Measurements from ENCODE around the gene TPK1. TPM values are rescaled to one million over a fixed set of nuclear protein-coding genes. Genes with fewer than 3 reads are reported as not detected.

The TPK1 gene
- total and polyA plus RNA-seq, 4 donors = 5.3 to 16.8 (median 15.9) TPM

DNA sequence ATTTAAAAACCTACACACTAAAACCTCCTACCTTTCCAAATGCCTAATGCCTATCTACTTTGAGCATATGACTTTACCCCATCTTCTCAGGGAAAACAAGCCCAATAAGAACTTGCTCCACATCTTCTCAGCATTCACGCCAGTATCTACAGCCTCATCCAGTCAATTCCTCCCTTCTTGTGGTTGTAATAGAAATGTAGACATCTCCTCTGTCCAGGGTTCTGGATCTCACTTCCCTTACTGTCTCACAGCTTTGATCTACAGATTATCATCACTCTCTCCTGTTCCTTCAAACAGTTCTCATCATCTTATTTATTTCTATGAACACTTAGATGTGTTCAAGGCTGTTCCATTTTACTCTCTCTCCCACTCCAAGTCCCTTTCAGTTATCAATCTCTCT, 361.9 kb downstream of the TPK1 start:
- WGBS, 2 donors = 84 to 100% methylated on average over 1 of the region's 1 CpG

GRCh38 chr7:144470078-144470477, 365.8 kb downstream of the TPK1 start:
- peaks cover 0 to 24% (median 0%) of the 10 kb centered on the region in 5 donors for H3K4me1 ChIP-seq (ENCODE audit: control insufficient read depth in 5 of 5, insufficient read depth in 5 of 5, low read length in 5 of 5)
- DNase-seq (no peak), ATAC-seq (ENCODE audit: insufficient read depth, low FRiP score) (no peak)
- TF ChIP-seq, protein P1, sequence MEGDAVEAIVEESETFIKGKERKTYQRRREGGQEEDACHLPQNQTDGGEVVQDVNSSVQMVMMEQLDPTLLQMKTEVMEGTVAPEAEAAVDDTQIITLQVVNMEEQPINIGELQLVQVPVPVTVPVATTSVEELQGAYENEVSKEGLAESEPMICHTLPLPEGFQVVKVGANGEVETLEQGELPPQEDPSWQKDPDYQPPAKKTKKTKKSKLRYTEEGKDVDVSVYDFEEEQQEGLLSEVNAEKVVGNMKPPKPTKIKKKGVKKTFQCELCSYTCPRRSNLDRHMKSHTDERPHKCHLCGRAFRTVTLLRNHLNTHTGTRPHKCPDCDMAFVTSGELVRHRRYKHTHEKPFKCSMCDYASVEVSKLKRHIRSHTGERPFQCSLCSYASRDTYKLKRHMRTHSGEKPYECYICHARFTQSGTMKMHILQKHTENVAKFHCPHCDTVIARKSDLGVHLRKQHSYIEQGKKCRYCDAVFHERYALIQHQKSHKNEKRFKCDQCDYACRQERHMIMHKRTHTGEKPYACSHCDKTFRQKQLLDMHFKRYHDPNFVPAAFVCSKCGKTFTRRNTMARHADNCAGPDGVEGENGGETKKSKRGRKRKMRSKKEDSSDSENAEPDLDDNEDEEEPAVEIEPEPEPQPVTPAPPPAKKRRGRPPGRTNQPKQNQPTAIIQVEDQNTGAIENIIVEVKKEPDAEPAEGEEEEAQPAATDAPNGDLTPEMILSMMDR (IDR thresholded peaks at IDR 0.05; ENCODE audit: control extremely low read depth, extremely low read depth) = no peak
- H3K27me3 ChIP-seq (ENCODE audit: control insufficient read depth in 3 of 3, insufficient read depth in 3 of 3, low read length in 2 of 3) = no peaks in the 10 kb centered on the region
- H3K4me3 ChIP-seq = no peak overlapping the region
- H3K36me3 ChIP-seq (ENCODE audit: control insufficient read depth in 4 of 4, insufficient read depth in 4 of 4, low read length in 4 of 4) = no peaks in the 10 kb centered on the region
- no peak overlapping the region for H3K27ac ChIP-seq (ENCODE audit: low read depth in 1 of 2, low read length in 1 of 2)
- no peak overlapping the region for H3K9ac ChIP-seq (ENCODE audit: insufficient read depth in 1 of 2, low read length in 2 of 2)
- no peaks in the 10 kb centered on the region for H3K9me3 ChIP-seq (ENCODE audit: control insufficient read depth in 4 of 4, insufficient read depth in 3 of 4, low read length in 3 of 4)

More for the DNA sequence above, 361.9 kb downstream of the TPK1 start:
- Histone ChIP-seq H3K4me1 (ENCODE audit: control insufficient read depth in 5 of 5, insufficient read depth in 5 of 5, low read length in 5 of 5) (peaks cover 0 to 22% (median 0%) of the 10 kb centered on the region in 5 donors), H3K4me3 (no peak overlapping the region), H3K9ac (ENCODE audit: insufficient read depth in 1 of 2, low read length in 2 of 2) (no peak overlapping the region), H3K27me3 (ENCODE audit: control insufficient read depth in 3 of 3, insufficient read depth in 3 of 3, low read length in 2 of 3) (no peaks in the 10 kb centered on the region), H3K9me3 (ENCODE audit: control insufficient read depth in 4 of 4, insufficient read depth in 3 of 4, low read length in 3 of 4) (no peaks in the 10 kb centered on the region), H3K27ac (ENCODE audit: low read depth in 1 of 2, low read length in 1 of 2) (no peak overlapping the region), H3K36me3 (ENCODE audit: control insufficient read depth in 4 of 4, insufficient read depth in 4 of 4, low read length in 4 of 4) (no peaks in the 10 kb centered on the region)
- DNase-seq (no peak), ATAC-seq (ENCODE audit: insufficient read depth, low FRiP score) (no peak)
- TF ChIP-seq, protein P1 (IDR thresholded peaks at IDR 0.05; ENCODE audit: control extremely low read depth, extremely low read depth) = no peak

DNA sequence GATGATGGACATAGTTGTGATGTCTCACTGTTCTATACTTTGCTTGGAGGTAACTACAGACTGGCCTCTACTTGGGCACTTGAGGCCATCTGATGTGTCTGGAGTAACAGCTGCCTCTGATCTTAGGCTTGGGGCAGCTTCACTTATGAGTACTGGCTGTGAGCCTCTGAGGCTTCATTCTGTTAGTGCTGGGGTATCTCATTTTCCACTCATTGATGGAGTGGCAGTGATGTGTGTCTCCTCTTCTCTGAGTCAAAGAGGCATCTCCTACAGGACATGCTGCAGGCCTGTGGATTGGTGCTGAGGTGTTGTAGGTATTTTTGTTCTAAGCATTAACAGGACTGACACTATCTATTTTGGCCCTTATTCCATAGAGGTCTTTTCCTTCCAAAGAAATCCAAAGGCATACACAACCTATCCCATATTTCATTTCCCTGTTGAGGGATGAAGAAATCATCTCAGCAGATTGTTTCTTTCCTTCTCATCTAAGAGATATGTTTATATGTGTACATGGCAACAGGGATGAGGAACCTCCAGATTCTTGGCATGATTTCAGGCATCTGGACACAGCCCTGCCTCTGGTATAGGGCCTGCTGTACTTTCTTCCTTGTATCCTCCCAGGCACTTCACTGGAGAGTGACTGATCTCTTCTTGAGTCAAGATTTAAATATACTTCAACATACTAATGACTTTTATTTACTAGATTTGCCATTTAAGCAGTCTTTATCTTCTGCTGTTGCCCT, 366.7 kb downstream of the TPK1 start:
- TF ChIP-seq, protein P1 (IDR thresholded peaks at IDR 0.05; ENCODE audit: control extremely low read depth, extremely low read depth) = no peak
- no peaks in the 10 kb centered on the region for H3K9me3 ChIP-seq (ENCODE audit: control insufficient read depth in 4 of 4, insufficient read depth in 3 of 4, low read length in 3 of 4)
- no peak overlapping the region for H3K27ac ChIP-seq (ENCODE audit: low read depth in 1 of 2, low read length in 1 of 2)
- no peaks in the 10 kb centered on the region for H3K27me3 ChIP-seq (ENCODE audit: control insufficient read depth in 3 of 3, insufficient read depth in 3 of 3, low read length in 2 of 3)
- peak; percentile 61 for ATAC-seq (ENCODE audit: insufficient read depth, low FRiP score)
- H3K4me1 ChIP-seq (ENCODE audit: control insufficient read depth in 5 of 5, insufficient read depth in 5 of 5, low read length in 5 of 5) = peaks cover 0 to 24% (median 0%) of the 10 kb centered on the region in 5 donors
- no peak overlapping the region for H3K9ac ChIP-seq (ENCODE audit: insufficient read depth in 1 of 2, low read length in 2 of 2)
- no peaks in the 10 kb centered on the region for H3K36me3 ChIP-seq (ENCODE audit: control insufficient read depth in 4 of 4, insufficient read depth in 4 of 4, low read length in 4 of 4)
- H3K4me3 ChIP-seq = no peak overlapping the region
- peak; percentile 76 to 85 (median 83) for DNase-seq

All from lung (tissue), 12 donors.